NB4 (cell line): Measurements from ENCODE around the gene PLA2G4B.

ENCODE experiments used
- POLR2A ChIP-seq: IDR thresholded peaks from 2 replicates; pipeline ENCODE4 v1.6.1; 2011; ENCODE audit warnings: mild to moderate bottlenecking; ENCODE audit not compliant: insufficient read length; ENCODE audit errors: extremely low read depth
- TF ChIP-seq, protein P1 (sequence below): IDR thresholded peaks from one replicate; pipeline ENCODE4 v1.5.1; 2012; ENCODE audit warnings: low read depth, low read length

DNA sequence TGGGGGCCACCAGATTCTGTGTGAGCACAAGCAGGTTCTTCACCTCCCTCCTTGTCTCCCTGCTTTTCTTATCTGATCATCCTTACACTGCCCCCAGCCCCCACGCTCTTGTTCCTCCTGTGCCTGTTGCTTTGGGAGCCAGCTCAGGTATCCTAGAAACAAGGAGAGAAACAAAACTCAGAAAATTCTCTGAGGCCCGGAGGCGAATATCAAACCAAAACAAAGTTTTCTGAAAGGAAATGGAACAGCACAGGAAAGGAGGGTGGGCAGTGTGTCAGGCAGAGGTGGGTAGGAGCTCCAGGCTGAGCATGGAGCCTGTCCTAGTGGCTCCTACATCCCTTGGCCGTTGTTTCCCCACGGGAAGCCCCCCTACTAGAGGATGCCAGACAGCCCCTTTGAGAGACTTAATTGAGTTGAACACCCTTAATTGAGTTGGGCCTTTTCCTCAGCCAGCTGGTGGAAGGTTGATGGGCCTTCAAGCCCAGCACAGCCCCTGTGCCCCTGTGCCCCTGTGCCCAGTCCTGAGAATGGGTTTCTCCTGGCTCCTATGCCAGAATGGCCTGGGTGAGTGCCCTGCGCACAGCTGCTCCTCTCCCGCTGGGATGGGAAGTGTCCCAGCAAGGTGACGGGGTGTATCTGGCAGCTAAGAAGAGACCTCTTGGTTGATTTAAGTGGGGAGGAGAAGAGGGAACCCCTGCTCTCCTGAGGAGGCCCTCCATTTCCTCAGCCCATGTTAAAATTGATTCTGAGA lies 33.6 kb upstream of the PLA2G4B start:
- no peak for TF ChIP-seq POLR2A
- TF ChIP-seq, protein P1, sequence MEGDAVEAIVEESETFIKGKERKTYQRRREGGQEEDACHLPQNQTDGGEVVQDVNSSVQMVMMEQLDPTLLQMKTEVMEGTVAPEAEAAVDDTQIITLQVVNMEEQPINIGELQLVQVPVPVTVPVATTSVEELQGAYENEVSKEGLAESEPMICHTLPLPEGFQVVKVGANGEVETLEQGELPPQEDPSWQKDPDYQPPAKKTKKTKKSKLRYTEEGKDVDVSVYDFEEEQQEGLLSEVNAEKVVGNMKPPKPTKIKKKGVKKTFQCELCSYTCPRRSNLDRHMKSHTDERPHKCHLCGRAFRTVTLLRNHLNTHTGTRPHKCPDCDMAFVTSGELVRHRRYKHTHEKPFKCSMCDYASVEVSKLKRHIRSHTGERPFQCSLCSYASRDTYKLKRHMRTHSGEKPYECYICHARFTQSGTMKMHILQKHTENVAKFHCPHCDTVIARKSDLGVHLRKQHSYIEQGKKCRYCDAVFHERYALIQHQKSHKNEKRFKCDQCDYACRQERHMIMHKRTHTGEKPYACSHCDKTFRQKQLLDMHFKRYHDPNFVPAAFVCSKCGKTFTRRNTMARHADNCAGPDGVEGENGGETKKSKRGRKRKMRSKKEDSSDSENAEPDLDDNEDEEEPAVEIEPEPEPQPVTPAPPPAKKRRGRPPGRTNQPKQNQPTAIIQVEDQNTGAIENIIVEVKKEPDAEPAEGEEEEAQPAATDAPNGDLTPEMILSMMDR, result no peak
